Keratinocyte (primary cell): ENCODE data around the gene RASGEF1C. TPM values are rescaled to one million over a fixed set of nuclear protein-coding genes. Genes with fewer than 3 reads are reported as not detected.

ENCODE experiments used
- DNase-seq: peaks from one replicate; pipeline ENCODE4 v3.0.0-alpha.2; 2011; ENCODE audit warnings: low read depth, missing footprints, low spot score
- FAIRE-seq: peaks from 2 replicates; lab custom pipeline; 2011; peaks lifted over from hg19 to GRCh38; lab: Jason Lieb, UNC
- H2AFZ ChIP-seq: 2 replicates; pipeline ENCODE4 v1.6.0; 2012; ENCODE audit warnings: low read length, control low read depth, inconsistent platforms; ENCODE audit not compliant: control insufficient read depth
- H3K27ac ChIP-seq: 2 replicates; pipeline ENCODE4 v1.5.1; 2011; ENCODE audit warnings: low read length; ENCODE audit not compliant: control insufficient read depth, insufficient read depth
- H3K27me3 ChIP-seq: 3 replicates; pipeline ENCODE4 v1.6.0; 2011; ENCODE audit warnings: low read length; ENCODE audit not compliant: control insufficient read depth, insufficient read depth; ENCODE audit errors: extremely low read depth
- H3K36me3 ChIP-seq, 2 experiments: 2 replicates in 1 of 2; 3 replicates in 1 of 2; pipeline ENCODE4 v1.5.1; 2011; ENCODE audit warnings: low read length in 2 of 2, mild to moderate bottlenecking in 1 of 2; ENCODE audit not compliant: control insufficient read depth in 2 of 2, insufficient read depth in 2 of 2; ENCODE audit errors: extremely low read depth in 1 of 2
- H3K4me1 ChIP-seq: 3 replicates; pipeline ENCODE4 v1.5.1; 2011; ENCODE audit warnings: low read length; ENCODE audit not compliant: control insufficient read depth, insufficient read depth; ENCODE audit errors: extremely low read depth
- H3K4me2 ChIP-seq: 3 replicates; pipeline ENCODE4 v1.6.0; 2011; ENCODE audit warnings: low read depth, low read length; ENCODE audit not compliant: control insufficient read depth, insufficient read depth; ENCODE audit errors: extremely low read depth
- H3K4me3 ChIP-seq, 3 experiments: fragments of 200-600 bp in 1 of 3; sonication (generic) in 1 of 3; 2 replicates in 2 of 3; 3 replicates in 1 of 3; pipeline ENCODE4 v1.5.1; 2011 to 2016; ENCODE audit warnings: low read length in 3 of 3, mild to moderate bottlenecking in 3 of 3, control low read depth in 2 of 3, inconsistent platforms in 1 of 3, low read depth in 1 of 3, mixed read lengths in 1 of 3, mixed run types in 1 of 3, moderate library complexity in 1 of 3; ENCODE audit not compliant: control insufficient read depth in 2 of 3, insufficient read depth in 2 of 3; ENCODE audit errors: extremely low read depth in 1 of 3
- H3K79me2 ChIP-seq: 2 replicates; pipeline ENCODE4 v1.6.0; 2012; ENCODE audit warnings: low read length; ENCODE audit not compliant: control insufficient read depth, insufficient read depth
- H3K9ac ChIP-seq: 3 replicates; pipeline ENCODE4 v1.6.0; 2011; ENCODE audit warnings: low read length; ENCODE audit not compliant: control insufficient read depth, insufficient read depth; ENCODE audit errors: extremely low read depth
- H3K9me1 ChIP-seq: 3 replicates; pipeline ENCODE4 v1.6.0; 2011; ENCODE audit warnings: low read length; ENCODE audit not compliant: control insufficient read depth, insufficient read depth; ENCODE audit errors: extremely low read depth
- H3K9me3 ChIP-seq: 2 replicates; pipeline ENCODE4 v1.5.1; 2012; ENCODE audit warnings: low read depth, low read length; ENCODE audit not compliant: control insufficient read depth
- H4K20me1 ChIP-seq: 3 replicates; pipeline ENCODE4 v1.6.0; 2011; ENCODE audit warnings: low read length; ENCODE audit not compliant: control insufficient read depth, insufficient read depth; ENCODE audit errors: extremely low read depth
- EZH2 ChIP-seq: IDR thresholded peaks from one replicate; pipeline ENCODE4 v1.6.1; 2012; ENCODE audit warnings: inconsistent platforms, mild to moderate bottlenecking, low read length, moderate library complexity
- dilution Hi-C: fragments of 300-500 bp; cut with MboI; formaldehyde crosslinking; loops from one replicate; pipeline ENCODE4 v1.7.0; 2020; ENCODE audit warnings: low sequenced_read_pairs; ENCODE audit not compliant: extremely low pct_ligation_motif_present
- polyA plus RNA-seq, 5 experiments: library from polyadenylated mRNA; depleted of rRNA in 3 of 5; stranded (reverse) in 3 of 5; stranded (forward) in 1 of 5; unstranded in 1 of 5; fragments of >200 nt; gene quantifications; 1 replicate in 1 of 5; 2 replicates in 3 of 5; 3 replicates in 1 of 5; pipeline versions ENCODE4 v1.2.1 to v1.2.3, GENCODE V29; 2011 to 2012; ENCODE audit warnings: missing spikeins in 2 of 5, low read depth in 1 of 5, low replicate concordance in 1 of 5
- TF ChIP-seq, protein P1 (sequence below), 3 experiments: IDR thresholded peaks in 1 of 3; conservative IDR thresholded peaks in 1 of 3; optimal IDR thresholded peaks in 1 of 3; 2 replicates in 2 of 3; 3 replicates in 1 of 3; pipeline versions ENCODE3 to v1.5.1; 2011; ENCODE audit warnings: low read length in 3 of 3, mild to moderate bottlenecking in 3 of 3, moderate library complexity in 2 of 3, control low read depth in 1 of 3, inconsistent platforms in 1 of 3; ENCODE audit not compliant: insufficient read depth in 2 of 3; ENCODE audit errors: extremely low read depth in 1 of 3

RASGEF1C gene
- polyA plus RNA-seq, 1 donor (not counting 4 experiments of a cell fraction or from before 2014, with no cell fraction given) = not detected

DNA sequence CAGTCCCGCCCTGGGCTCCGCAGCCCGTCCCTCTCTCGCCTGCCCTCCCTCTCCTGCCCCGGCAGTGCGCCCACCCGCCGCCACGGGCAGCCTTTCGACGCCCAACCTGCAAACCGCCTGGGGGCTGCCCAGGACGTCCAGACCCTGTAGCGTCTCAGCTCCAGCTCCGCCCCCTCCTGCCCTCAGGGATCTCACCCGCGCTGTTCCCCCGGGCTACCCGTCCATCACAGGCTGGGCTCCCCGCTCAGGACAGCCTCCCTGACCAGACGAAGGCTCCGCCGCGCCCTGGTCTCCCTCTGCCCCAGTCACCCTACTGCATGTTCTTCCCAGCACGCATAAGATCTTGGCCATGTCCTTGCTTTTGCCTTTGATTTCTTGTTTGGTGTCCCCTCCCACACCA lies 1.4 kb downstream of the RASGEF1C start:
- H3K4me3 ChIP-seq = no peak overlapping the region
- H3K9me3 ChIP-seq = no peaks in the 10 kb centered on the region
- dilution Hi-C loops = no loop called here

GRCh38 chr5:180206993-180207392 lies 2.0 kb downstream of the RASGEF1C start:
- no peaks in the 10 kb centered on the region for H3K9me1 ChIP-seq
- no peaks in the 10 kb centered on the region for H4K20me1 ChIP-seq
- no peak for FAIRE-seq
- no peak overlapping the region for H3K4me3 ChIP-seq
- no peak for DNase-seq
- H3K79me2 ChIP-seq = no peaks in the 10 kb centered on the region
- no peak overlapping the region for H3K27ac ChIP-seq
- H3K4me1 ChIP-seq = peaks cover 3% of the 10 kb centered on the region
- dilution Hi-C loops = no loop called here
- H3K36me3 ChIP-seq = no peaks in the 10 kb centered on the region
- no peak for TF ChIP-seq EZH2
- TF ChIP-seq, protein P1, sequence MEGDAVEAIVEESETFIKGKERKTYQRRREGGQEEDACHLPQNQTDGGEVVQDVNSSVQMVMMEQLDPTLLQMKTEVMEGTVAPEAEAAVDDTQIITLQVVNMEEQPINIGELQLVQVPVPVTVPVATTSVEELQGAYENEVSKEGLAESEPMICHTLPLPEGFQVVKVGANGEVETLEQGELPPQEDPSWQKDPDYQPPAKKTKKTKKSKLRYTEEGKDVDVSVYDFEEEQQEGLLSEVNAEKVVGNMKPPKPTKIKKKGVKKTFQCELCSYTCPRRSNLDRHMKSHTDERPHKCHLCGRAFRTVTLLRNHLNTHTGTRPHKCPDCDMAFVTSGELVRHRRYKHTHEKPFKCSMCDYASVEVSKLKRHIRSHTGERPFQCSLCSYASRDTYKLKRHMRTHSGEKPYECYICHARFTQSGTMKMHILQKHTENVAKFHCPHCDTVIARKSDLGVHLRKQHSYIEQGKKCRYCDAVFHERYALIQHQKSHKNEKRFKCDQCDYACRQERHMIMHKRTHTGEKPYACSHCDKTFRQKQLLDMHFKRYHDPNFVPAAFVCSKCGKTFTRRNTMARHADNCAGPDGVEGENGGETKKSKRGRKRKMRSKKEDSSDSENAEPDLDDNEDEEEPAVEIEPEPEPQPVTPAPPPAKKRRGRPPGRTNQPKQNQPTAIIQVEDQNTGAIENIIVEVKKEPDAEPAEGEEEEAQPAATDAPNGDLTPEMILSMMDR (optimal IDR thresholded peaks at IDR 0.05 in 1 of 3, IDR thresholded peaks at IDR 0.05 in 1 of 3, conservative IDR thresholded peaks at IDR 0.05 in 1 of 3; ENCODE audit: extremely low read depth in 1 of 3, insufficient read depth in 2 of 3, low read length in 3 of 3) = no peak
- no peaks in the 10 kb centered on the region for H3K9me3 ChIP-seq
- no peak overlapping the region for H3K9ac ChIP-seq
- no peak overlapping the region for H3K4me2 ChIP-seq
- no peak overlapping the region for H2AFZ ChIP-seq
- H3K27me3 ChIP-seq = peaks cover 18% of the 10 kb centered on the region

More for the DNA sequence above, 1.4 kb downstream of the RASGEF1C start:
- Histone ChIP-seq H3K4me2 (no peak overlapping the region), H3K79me2 (no peaks in the 10 kb centered on the region), H3K4me1 (peaks cover 3% of the 10 kb centered on the region), H3K27ac (no peak overlapping the region), H3K9ac (no peak overlapping the region), H3K36me3 (no peaks in the 10 kb centered on the region), H2AFZ (no peak overlapping the region), H3K9me1 (no peaks in the 10 kb centered on the region), H3K27me3 (peaks cover 18% of the 10 kb centered on the region), H4K20me1 (no peaks in the 10 kb centered on the region)
- no peak for DNase-seq
- TF ChIP-seq, protein P1 (optimal IDR thresholded peaks at IDR 0.05 in 1 of 3, IDR thresholded peaks at IDR 0.05 in 1 of 3, conservative IDR thresholded peaks at IDR 0.05 in 1 of 3; ENCODE audit: extremely low read depth in 1 of 3, insufficient read depth in 2 of 3, low read length in 3 of 3) = no peak
- no peak for TF ChIP-seq EZH2
- FAIRE-seq = no peak
